ENCODE results near the gene CEP350. TPM values are rescaled to one million over a fixed set of nuclear protein-coding genes. Genes with fewer than 3 reads are reported as not detected.

CEP350 gene
- total and polyA plus RNA-seq, 2 experiments from 2014 or later, result 24.9 to 49.6 TPM

DNA sequence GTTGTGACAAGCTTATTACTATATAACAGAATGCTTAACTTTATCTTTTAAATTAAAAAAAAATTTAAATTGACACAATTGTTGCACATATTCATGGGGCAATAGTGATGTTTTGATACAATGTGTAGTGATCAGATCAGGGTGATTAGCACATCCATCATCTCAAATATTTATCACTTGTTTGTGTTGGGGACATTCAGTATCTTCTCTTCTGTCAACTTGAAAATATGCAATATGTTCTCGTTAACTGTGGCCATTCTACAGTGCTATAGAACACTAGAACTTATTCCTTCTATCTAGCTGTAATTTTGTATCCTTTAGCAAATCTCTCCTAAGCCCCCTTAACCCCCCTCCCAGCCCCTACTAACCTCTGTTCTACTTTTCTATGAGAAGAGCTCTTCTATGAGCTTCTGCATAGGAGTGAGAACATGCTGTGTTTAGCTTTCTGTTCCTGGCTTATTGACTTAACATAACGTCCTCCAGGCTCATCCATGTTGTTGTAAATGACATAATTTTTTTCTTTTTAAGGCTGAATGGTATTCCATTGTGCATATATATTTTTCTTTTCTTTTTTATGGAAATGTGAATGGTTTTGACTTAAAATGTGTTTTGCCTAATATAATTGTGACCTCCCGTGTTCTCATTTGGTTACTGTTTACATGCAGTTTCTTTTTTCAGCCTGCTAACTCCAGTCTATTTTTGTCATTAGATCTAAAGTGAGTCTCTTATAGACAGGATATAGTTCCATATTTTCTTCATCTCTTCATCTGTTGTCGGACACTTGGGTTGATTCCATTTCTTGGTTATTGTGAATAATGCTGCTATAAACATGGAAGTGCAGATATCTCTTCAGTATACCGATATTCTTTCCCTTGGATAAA lies 23.8 kb downstream of the CEP350 start:
- Histone ChIP-seq H3K36me3 (no peaks in the 10 kb centered on the region), H3K4me3 (no peak overlapping the region), H3K27me3 (no peaks in the 10 kb centered on the region), H3K27ac (no peak overlapping the region), H3K4me1 (ENCODE audit: low read depth) (peaks cover 3% of the 10 kb centered on the region), H3K9me3 (ENCODE audit: low read depth) (no peaks in the 10 kb centered on the region)
- TF ChIP-seq, protein P1, sequence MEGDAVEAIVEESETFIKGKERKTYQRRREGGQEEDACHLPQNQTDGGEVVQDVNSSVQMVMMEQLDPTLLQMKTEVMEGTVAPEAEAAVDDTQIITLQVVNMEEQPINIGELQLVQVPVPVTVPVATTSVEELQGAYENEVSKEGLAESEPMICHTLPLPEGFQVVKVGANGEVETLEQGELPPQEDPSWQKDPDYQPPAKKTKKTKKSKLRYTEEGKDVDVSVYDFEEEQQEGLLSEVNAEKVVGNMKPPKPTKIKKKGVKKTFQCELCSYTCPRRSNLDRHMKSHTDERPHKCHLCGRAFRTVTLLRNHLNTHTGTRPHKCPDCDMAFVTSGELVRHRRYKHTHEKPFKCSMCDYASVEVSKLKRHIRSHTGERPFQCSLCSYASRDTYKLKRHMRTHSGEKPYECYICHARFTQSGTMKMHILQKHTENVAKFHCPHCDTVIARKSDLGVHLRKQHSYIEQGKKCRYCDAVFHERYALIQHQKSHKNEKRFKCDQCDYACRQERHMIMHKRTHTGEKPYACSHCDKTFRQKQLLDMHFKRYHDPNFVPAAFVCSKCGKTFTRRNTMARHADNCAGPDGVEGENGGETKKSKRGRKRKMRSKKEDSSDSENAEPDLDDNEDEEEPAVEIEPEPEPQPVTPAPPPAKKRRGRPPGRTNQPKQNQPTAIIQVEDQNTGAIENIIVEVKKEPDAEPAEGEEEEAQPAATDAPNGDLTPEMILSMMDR (IDR thresholded peaks at IDR 0.05; ENCODE audit: low read depth, low read length), result no peak
- DNase-seq (ENCODE audit: low read depth in 1 of 2, low spot score in 1 of 2), result no peak

DNA sequence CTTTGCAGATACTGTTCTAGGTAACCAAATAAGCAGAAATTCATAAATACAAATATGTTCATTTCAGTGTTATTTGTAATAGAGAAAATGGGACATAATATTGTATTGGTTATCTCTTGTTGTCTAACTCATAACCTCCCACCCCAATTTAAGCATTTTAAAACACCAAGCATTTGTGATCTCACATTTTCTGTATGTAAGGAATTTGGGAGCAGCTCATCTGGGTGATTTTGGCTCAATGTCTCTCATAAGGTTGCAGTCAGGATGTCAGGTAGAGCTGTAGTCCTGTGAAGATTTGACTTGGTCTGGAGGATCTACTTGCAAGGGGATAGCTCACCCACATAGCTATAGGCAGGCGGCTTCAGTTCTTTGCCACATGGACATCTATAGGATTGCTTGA lies 29.5 kb downstream of the CEP350 start:
- no peak for DNase-seq (ENCODE audit: low read depth in 1 of 2, low spot score in 1 of 2)
- Histone ChIP-seq H3K27ac (no peak overlapping the region), H3K9me3 (ENCODE audit: low read depth) (no peaks in the 10 kb centered on the region), H3K36me3 (no peaks in the 10 kb centered on the region), H3K4me3 (no peak overlapping the region), H3K27me3 (no peaks in the 10 kb centered on the region), H3K4me1 (ENCODE audit: low read depth) (no peaks in the 10 kb centered on the region)
- TF ChIP-seq, protein P1 (IDR thresholded peaks at IDR 0.05; ENCODE audit: low read depth, low read length), result no peak

DNA sequence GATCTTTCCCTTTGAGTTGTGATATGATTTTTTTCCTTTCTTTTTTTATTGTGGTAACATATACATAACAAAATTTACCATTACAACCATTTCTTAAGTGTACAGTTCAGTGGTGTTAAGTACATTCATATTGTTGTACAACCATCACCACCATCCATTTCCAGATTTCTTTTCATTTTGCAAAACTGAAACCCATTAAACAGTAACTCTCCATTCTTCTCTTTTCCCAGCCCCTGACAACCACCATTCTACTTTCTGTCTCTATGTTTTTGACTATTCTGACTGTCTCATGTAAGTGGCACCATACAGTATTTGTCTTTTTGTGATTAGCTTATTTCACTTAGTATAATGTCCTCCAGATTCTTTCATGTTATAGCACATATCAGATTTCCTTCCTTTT lies 30.3 kb downstream of the CEP350 start:
- peaks cover 5% of the 10 kb centered on the region for H3K36me3 ChIP-seq
- H3K27ac ChIP-seq, result no peak overlapping the region
- DNase-seq (ENCODE audit: low read depth in 1 of 2, low spot score in 1 of 2), result no peak
- H3K4me3 ChIP-seq, result no peak overlapping the region
- TF ChIP-seq, protein P1 (IDR thresholded peaks at IDR 0.05; ENCODE audit: low read depth, low read length), result no peak
- no peaks in the 10 kb centered on the region for H3K27me3 ChIP-seq
- H3K4me1 ChIP-seq (ENCODE audit: low read depth), result no peaks in the 10 kb centered on the region
- no peaks in the 10 kb centered on the region for H3K9me3 ChIP-seq (ENCODE audit: low read depth)

DNA sequence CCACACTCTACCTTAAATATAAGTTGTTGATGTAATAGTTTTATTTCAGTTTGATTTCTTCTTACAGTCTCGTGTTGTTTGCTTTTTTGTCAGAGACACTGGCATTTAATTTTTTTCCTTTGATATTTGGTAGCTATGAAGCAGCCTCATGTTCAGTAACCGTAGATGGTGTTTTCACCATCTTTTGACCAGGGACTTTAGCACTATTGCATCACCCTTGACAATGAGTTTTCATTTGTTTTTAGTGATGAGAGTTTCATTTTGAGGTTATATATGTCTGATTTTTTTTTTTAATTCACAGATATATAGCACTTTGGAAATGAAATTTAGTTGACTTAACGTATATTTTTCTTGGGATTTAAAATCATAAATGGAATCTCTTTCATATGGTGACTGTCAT lies 36.2 kb downstream of the CEP350 start:
- Histone ChIP-seq H3K4me1 (ENCODE audit: low read depth) (no peaks in the 10 kb centered on the region), H3K4me3 (no peak overlapping the region), H3K36me3 (peaks cover 27% of the 10 kb centered on the region), H3K9me3 (ENCODE audit: low read depth) (no peaks in the 10 kb centered on the region), H3K27ac (no peak overlapping the region), H3K27me3 (no peaks in the 10 kb centered on the region)
- DNase-seq (ENCODE audit: low read depth in 1 of 2, low spot score in 1 of 2), result no peak
- TF ChIP-seq, protein P1 (IDR thresholded peaks at IDR 0.05; ENCODE audit: low read depth, low read length), result no peak

DNA sequence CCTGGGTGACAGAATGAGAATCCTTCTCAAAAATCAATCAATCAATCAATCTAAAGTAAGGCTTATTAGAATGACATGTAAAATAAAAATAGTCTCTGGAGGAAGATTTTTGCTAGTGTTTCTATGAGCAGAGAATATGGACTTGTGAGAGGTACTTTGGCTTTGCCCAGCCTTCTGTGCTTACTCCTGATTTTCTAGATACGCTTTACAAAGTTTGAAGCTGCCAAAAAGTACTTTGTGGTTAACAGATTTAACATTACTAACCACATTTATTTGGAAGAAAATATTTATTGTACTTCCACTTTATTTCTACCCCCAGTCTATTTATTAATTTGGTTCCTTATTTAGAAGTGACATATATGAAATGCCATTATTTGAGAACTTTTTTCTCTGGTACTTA lies 41.0 kb downstream of the CEP350 start:
- Histone ChIP-seq H3K4me1 (ENCODE audit: low read depth) (no peaks in the 10 kb centered on the region), H3K4me3 (no peak overlapping the region), H3K27ac (no peak overlapping the region), H3K9me3 (ENCODE audit: low read depth) (no peaks in the 10 kb centered on the region), H3K36me3 (peaks cover 29% of the 10 kb centered on the region), H3K27me3 (no peaks in the 10 kb centered on the region)
- TF ChIP-seq, protein P1 (IDR thresholded peaks at IDR 0.05; ENCODE audit: low read depth, low read length), result no peak
- DNase-seq (ENCODE audit: low read depth in 1 of 2, low spot score in 1 of 2), result peak in 1 of 2 donors; percentile 29
